ENCODE data around the gene FGF12.

FGF12 gene

DNA sequence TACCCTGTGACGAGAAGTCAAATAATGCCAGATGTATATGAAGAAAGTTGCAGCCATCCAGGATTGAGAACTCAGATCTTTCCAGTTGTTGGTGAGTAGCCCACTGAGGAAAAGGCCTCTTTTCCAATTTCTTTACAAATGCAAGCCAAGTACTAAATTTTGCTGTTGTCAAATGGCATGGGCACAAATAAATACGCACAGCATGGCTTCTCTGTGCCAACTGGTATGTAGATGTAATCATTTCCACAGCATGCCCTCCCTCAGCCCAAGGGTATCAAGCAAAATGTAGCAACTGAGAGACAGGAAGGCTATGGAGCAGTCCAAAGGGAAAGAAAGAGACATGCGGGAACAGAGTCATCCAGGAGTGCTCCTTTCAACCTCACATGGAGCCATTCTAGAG, 105.4 kb downstream of the FGF12 start:
- CTCF ChIA-PET = no interaction called here
- POLR2A ChIA-PET = no interaction called here
- no peak overlapping the region for H3K4me3 ChIP-seq (ENCODE audit: low read depth, low read length)

DNA sequence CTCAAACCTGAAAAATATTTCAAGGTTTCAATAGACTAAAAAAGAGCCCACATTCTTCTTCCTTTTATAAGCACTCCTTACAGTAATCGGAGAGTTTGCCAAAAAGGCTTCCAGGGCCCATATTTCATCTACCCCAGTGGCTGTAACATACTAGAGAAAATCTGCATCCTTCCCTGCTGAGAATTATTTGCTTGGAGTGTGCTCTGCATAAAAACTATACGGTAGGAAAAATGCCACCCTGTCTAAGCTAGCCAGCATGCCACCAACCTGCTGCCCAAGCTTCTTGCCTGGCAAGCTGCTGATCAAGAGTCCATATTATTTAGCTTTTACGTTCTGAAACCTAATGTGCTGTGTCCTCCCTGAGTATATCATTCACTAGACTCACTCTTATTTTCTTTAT, 107.1 kb downstream of the FGF12 start:
- TF ChIP-seq, protein P1, sequence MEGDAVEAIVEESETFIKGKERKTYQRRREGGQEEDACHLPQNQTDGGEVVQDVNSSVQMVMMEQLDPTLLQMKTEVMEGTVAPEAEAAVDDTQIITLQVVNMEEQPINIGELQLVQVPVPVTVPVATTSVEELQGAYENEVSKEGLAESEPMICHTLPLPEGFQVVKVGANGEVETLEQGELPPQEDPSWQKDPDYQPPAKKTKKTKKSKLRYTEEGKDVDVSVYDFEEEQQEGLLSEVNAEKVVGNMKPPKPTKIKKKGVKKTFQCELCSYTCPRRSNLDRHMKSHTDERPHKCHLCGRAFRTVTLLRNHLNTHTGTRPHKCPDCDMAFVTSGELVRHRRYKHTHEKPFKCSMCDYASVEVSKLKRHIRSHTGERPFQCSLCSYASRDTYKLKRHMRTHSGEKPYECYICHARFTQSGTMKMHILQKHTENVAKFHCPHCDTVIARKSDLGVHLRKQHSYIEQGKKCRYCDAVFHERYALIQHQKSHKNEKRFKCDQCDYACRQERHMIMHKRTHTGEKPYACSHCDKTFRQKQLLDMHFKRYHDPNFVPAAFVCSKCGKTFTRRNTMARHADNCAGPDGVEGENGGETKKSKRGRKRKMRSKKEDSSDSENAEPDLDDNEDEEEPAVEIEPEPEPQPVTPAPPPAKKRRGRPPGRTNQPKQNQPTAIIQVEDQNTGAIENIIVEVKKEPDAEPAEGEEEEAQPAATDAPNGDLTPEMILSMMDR (IDR thresholded peaks at IDR 0.05; ENCODE audit: insufficient read depth, low read length, missing control alignments) = no peak
- H3K4me3 ChIP-seq (ENCODE audit: low read depth, low read length) = no peak overlapping the region
- ChIA-PET CTCF (no interaction called here), POLR2A (no interaction called here)
- DNase-seq (ENCODE audit: low read depth, low spot score) = no peak

More for the DNA sequence above, 105.4 kb downstream of the FGF12 start:
- no peak for DNase-seq (ENCODE audit: low read depth, low spot score)
- TF ChIP-seq, protein P1 (IDR thresholded peaks at IDR 0.05; ENCODE audit: insufficient read depth, low read length, missing control alignments) = no peak

DNA sequence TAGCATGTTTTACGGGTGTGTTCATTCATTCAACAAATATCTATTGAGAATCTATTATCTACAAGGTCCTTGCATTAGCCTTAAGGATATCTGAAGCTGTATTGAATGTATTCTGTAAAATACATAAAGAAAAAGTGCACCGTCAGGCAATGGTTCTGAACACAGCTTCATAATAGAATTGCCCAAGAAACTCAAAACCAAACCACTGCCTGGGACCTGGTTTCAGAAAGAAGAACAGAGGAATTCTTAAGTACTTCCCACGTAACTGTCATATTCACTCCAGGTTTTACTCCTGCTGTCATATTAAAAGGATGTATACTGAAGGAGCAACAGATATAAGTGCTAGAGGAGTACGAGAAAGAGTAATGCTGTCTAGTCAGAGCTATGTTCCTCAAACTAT, 115.9 kb downstream of the FGF12 start:
- no peak for DNase-seq (ENCODE audit: low read depth, low spot score)
- TF ChIP-seq, protein P1 (IDR thresholded peaks at IDR 0.05; ENCODE audit: insufficient read depth, low read length, missing control alignments) = no peak
- H3K4me3 ChIP-seq (ENCODE audit: low read depth, low read length) = no peak overlapping the region
- ChIA-PET POLR2A (no interaction called here), CTCF (no interaction called here)

DNA sequence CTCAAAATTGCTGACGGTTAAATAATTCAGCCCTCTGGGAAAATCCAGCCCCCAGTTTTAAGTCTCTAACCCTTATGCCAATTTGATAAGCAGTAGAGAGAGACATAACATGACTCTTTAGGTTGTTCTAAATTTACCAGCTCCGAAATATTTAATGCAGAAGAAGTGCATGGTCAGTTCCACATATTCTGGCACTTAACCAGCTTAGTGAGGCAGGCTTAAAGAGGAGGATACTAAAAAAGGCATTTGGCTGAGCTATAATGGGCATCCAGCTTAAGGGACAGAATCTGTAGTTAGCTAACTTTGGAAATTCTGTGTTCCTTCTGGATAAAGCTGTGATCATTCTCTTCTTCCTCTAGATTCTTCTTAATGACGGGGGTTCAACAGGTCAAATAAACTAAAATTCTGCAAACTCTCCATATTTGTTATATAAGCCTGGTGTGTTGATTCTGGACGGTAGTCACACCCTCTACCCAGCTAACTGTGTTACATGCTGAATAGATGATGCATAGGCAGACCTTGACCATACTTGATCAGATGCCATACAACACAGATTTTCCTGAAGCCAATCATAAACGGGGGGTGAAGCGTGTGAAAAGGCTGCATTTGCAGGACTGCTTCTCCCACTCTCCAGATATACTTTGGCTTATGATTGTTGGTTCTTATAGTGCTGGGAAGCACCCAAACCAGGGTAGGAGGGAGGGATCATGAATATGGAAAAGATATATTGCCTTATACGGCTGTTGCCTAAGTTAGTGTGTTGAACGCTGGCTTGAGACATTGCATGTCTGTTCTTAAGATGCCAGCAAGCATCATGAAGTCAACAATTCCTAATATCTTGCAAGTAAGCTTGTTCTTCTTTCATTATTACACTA, 118.4 kb downstream of the FGF12 start:
- no peak for DNase-seq (ENCODE audit: low read depth, low spot score)
- CTCF ChIA-PET = no interaction called here
- TF ChIP-seq, protein P1 (IDR thresholded peaks at IDR 0.05; ENCODE audit: insufficient read depth, low read length, missing control alignments) = no peak
- POLR2A ChIA-PET = no interaction called here
- H3K4me3 ChIP-seq (ENCODE audit: low read depth, low read length) = no peak overlapping the region

DNA sequence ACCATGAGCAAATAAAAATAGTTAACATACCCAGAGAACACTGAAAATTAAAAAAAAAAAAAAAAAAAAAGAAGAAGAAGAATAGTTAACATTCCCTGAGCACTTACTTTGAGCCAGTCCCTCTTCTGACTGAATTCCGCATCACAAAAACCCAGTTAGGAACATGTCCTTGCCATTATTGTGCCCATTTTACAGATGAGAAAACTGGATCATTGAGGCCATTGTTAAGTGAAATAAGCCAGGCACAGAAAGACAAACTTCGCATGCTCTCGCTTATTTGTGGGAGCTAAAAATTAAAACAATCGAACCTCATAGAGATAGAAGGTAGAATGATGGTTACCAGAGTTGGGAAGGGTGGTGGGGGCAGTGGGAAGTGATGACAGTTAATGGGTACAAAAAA, 119.5 kb downstream of the FGF12 start:
- TF ChIP-seq, protein P1 (IDR thresholded peaks at IDR 0.05; ENCODE audit: insufficient read depth, low read length, missing control alignments) = no peak
- no peak for DNase-seq (ENCODE audit: low read depth, low spot score)
- H3K4me3 ChIP-seq (ENCODE audit: low read depth, low read length) = no peak overlapping the region
- POLR2A ChIA-PET = no interaction called here
- CTCF ChIA-PET = no interaction called here

DNA sequence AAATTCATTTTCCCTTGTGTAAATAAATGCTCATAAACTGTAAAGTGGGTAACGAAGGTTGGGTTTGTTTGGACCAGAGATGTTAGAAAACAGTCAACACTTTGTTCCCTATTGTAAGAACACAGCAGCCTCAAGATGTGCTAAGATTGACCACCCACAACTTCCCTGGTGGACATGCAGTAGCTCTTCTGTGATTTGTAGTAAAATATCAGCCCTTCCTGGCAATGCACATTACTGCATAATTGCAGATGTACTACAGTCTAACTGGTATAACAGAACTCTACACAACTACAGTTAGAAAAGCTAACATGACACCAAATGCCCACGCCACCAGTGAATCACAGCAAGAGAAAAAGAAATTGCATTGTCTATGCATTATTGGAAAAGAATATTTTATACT, 129.4 kb downstream of the FGF12 start:
- ChIA-PET POLR2A (no interaction called here), CTCF (no interaction called here)
- no peak for DNase-seq (ENCODE audit: low read depth, low spot score)
- no peak overlapping the region for H3K4me3 ChIP-seq (ENCODE audit: low read depth, low read length)
- TF ChIP-seq, protein P1 (IDR thresholded peaks at IDR 0.05; ENCODE audit: insufficient read depth, low read length, missing control alignments) = no peak
